ENCODE results near the gene F12.
A peak's percentile ranks its signal among the peaks of the same experiment; 100 is the strongest.

F12 gene

DNA sequence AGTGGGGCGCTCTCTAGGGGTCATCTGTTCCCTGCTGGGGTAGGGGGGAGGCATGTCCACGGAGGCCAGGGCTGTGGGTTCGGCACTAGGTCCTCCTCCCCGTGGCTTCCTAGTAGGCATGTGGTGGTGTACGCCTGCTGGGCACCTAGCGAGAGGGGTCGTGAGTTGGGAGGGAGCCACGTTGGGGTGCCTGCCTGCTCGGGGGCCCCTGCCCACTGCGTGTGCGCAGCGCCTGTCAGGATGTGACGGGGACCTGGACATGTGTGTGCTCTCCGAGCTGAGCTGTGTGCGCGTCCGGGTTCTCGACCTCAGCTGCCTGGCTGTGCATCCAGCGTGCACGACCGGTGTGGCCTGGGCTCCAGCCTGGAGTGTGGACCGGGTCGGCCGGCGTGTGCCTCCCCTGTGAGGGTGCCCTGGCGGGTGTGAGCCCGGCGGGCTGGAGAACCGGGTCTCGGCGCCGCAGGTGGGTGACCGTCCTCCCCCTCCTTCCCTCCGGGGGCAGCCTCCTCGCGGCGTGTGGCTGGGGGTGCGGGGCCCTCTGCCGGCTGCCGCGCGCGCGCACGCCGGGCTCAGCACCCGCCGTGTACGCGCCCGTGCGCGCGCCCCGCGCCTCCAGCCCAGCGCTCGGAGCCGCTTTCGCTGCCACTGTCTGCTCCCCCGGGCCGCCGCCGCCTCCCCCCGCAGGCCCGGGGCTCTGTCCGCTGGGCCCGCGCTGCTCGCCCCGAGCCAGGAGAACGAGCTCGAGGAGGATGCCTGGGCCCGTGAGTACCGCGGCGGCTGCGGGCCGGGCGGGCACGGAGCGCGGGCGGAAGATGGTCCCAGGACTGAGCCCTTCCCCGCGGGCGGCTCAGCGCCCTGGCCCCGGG is 37.1 kb upstream of the F12 start, which contains the start of gene PRR7:
Gene PRR7 (plus strand): TSS at position 615 of the 866 bp plus-strand sequence. CDS start 8,254 bp downstream, outside the sequence.
- peak; percentile 74 for DNase-seq

DNA sequence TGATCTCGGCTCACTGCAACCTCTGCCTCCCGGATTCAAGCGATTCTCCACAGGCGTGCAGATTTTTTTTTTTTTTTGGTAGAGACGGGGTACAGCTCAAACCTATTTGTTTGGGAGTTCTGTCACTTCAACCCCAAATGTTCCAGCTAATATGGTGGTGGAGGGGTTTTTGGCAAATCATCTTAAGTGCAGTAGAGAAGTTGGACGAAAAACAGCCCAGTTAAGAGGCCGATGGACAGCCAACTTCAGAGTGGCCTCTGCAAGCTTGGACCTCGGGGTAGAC is 36.5 kb upstream of the F12 start:
- no peak for DNase-seq

DNA sequence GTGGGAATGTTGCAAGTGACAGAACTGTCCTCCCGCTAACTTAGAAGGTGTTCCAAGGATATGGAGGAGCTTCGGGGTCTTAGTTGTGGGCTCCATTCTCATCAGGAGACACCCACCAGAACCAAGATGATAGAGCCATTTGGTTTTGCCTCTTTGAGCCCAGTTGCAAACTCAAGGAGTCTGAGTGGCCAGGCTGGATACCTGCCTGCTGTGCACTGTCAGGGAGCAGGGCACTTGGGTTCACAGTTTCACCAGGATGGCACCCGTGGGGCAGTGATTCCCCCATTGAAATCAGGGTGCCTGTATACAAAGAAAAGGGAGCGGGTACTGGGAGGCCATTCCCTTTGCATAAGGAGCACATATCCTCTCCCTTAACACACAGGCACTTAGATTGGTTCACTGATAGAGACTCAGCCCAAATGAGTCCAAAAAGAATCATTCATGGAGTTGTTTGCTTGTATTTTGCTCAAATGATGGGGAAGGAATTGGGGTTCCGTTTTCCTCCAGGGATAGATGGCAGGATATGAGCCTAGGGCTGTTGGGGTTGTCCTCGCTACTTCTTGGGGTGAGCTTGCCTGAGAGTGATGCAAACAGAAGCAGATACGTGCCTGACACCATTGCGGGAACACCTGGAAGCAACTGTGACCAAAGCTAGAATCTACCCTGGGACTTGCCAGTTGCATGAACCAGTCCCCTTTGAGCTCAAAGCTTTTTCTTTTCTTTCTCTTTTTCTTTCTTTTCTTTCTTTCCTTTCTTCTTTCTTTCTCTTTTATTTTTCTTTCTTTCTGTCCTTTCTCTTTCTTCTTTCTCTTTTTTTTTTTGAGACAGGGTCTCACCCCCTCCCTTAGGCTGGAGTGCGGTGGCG is 35.9 kb upstream of the F12 start:
- no peak for DNase-seq

DNA sequence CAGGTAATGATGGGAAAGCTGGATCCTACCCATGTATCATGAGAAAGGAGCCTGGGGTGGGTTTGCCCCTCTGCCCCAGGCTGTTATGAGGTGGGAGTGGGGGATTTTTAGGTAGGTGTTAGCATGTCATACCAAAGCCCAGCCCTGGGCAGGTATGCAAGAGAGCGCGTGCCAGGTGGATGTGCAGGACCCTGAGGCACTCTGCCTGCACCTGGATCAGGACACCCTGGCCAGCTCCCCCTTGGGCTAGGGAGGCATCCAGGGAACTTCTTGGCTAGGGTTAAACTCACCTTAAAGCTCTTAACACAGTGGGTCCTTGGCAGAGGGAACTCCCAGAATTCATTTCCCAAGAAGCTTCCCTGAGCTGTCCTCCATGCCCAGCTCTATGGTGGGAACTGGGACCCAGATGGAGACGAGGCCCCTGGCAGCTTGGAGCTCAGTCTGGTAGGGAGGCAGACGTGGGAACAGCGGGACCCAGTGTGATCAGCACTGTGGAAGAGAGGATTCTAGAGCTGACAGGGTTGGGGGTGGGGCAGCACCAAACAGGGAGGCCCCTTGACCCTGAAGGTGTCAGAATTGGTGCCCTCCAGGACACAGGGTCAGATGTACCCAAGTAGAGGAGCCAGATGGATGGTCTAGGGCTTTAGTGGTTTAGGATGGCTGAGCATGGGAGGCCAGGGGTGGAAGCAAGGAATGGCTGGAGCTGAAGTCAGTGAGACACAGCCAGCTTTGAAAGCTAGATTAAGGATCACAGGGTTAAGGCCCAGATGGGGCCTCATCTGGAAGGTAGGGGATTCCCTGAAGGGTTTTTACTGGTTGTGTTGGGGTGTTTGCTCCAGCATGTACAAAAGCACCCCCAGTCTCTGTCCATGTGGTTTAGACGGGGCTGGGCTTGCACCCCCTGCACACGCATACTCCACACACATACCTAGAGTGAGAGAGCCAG is 35.0 kb upstream of the F12 start:
- DNase-seq, result no peak

DNA sequence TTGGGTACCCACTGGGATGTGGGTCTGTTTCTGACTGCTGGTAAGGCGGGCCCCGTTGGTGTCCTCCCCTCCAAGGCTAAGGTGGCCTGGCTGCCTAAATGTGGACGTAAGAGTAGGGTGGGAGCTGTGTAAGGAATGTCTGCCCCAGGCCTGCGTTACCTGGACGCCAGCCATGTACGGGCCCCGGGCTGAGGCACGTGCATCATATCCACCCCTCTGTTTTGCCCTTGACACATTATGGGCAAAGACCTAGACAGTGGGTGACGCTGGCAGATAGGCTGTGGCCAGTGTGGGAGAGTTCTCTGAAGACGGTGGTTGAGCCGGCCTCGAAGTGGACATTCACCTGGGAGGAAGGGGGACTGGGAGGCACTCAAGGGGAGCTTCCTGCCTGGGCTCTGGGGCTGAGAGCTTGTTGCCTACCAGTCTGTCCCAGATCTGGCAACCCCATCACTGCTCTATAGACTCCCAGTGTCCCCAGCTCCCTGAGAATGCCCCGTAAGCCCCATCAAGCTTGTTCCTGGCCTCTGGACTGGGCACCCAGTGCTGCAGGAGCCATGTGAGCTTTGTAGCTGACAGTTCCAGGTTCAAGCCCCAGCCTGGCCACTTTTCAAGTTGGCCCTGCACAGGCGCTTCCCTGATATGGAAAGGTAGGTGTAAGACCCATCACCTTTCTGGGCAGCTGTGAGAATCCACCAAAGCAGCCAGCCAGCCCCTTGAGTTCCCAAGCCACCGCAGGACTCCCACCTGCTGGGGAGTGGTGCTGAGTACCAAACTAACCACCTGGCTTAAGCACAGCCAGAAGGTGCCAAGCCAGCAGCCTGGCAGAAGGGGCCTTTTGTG is 34.0 kb upstream of the F12 start:
- no peak for DNase-seq

DNA sequence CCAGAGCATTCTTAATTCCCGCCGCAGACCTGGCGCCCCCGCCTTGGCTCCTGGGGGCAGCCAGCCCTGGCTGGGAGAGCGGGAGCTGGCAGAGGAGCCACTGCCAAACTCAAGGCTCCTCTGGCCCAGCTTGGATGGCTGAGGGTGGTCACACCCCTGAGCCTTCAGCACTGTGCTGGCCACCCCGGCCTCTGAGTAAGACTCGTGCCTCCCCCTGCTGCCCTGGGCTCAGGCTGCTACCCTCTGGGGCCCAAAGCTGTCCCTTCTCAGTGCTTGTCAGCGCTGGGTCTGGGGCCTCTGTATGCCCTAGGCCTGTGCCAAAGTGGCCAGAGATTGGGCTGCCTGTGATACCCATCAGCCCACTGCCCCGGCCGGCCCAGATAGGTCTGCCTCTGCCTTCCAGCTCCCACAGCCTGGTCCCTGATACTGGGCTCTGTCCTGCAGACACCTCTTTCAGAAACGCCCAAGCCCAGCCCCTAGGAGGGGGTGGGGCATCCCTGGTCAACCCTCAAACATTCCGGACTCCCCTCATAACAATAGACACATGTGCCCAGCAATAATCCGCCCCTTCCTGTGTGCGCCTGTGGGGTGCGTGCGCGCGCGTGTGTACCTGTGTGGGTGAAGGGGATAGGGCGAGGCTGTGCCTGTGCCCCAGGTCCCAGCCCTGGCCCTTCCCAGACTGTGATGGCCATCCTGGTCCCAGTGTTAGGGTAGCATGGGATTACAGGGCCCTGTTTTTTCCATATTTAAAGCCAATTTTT is 32.9 kb upstream of the F12 start:
- no peak for DNase-seq

DNA sequence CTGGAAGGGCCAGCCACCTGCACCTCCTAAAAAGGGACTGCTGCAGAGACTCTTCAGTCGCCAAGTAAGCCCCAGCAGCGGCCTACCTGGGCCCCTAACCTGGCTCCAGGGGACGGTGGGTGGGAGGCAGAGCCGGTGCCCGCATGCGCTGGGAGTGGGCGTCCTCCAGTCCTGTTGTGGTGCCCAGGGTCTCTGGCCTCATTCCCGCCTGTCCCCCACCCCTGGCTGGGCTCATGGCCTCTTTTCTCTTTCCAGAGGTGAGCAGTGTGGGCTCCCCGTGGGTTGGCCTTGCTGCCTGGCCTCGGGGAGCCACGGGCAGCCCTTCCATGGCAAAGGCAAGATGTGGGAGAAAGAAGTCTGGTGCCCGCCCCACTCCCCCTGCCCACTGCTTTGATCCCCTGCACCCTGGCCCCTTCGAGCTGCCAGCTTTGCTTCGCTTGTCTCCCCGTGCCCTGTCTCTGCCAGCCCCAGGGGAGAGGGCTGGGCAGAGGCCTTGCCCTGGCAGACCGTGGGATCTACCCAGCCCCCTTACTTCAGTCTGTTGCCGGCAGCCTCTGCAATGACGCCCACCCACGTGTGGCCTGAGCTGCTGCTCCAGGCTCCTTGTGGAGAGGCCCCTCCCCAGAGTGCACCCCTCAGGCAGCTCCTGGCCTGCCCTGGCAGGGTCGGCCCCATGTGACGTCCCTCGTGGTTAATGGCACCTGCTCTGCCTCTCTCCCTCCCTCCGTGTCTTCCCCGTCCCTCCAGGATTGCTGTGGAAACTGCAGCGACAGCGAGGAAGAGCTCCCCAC is 31.8 kb upstream of the F12 start:
- DNase-seq, result no peak

DNA sequence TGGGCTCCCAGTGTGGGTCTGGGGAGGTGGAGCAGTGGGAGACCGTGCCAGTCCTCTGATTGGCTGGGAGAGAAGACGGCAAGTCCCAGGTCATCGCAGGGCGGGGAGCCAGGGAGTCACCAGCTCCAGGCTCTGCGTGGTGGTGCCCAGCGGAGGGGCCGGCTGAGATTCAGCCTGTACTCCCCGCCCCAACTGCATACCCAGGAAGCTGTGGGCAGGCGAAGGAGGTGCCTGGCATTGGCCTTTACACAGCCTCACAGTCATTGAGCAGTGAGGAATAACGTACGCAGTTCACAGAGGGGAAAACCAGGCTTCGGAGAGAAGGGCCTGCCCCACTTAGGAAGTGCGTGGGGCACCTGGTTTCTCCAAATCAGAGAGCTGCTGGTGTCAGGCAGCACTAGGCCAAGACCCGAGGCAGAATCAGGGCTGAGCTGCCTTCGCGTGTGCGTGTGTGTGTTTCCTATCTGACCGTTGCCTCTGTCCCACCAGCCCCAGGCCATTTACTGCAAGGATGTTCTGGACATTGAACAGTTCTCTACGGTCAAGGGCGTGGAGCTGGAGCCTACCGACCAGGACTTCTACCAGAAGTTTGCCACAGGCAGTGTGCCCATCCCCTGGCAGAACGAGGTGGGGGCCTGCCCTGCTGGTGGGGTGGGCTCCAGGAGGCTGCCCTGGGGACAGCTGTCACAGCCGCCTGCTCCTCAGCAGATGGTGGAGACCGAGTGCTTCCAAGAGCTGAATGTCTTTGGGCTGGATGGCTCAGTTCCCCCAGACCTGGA is 31.0 kb upstream of the F12 start:
- DNase-seq, result peak; percentile 34

DNA sequence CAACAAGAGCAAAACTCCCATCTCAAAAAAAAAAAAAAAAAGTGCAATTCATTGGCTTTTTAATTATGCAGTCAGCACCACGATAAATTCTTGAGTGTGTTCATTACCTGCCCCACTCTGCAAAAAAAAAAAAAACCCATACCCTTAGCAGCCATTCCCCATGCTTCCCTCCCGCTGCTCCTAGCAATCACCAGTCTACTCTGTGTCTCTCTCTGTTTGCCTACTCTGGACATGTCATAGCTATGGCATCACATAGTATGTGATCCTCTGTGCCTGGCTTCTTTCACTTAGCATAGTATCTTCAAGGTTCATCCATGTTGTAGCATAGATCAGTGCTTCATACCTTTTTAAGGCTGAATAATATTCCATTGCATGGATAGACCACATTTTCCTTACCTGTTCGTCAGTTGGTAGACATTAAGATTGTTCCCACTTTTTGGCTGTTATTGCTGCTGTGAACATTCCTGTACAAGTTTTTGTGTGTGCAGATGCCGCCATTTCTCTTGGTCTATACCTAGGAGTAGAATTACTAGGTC is 30.2 kb upstream of the F12 start:
- DNase-seq, result no peak

DNA sequence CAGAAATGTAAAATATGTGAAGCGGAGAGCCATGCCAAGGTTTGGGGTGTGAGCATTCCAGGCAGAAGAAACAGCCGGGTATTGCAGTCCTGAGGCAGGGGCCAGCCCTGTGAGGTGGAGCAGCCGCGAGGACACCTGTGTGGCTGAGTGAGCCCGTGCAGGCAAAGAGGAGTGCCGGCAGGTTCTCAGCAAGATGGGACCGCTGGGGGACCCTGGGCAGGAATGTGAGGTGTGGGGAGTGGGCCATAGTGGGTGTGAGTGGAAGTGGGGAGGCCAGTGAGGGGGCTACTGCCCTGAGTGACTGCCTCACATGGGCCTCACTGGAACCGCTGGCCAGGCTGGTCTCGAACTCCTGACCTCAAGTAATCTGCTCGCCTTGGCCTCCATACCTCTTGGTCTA is 29.1 kb upstream of the F12 start:
- no peak for DNase-seq

DNA sequence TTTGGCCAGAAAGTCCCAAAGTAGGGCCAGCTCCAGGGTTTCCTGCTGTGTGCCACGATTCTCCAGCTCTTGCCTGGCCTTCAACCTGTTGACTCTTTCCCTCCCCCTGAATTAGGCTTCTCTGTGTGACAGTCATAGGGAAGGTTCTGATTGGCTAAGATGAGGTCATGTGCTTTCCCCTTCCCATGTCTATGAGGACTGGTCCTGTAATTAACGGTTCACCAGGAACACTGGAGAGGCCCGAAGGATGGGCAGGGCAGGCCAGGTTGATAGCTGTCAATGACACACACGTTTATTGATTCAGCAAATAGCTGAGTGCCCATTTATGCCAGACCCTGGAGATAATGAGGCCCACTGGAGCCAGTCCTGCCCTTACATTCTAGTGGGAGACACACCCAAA is 28.3 kb upstream of the F12 start:
- no peak for DNase-seq

DNA sequence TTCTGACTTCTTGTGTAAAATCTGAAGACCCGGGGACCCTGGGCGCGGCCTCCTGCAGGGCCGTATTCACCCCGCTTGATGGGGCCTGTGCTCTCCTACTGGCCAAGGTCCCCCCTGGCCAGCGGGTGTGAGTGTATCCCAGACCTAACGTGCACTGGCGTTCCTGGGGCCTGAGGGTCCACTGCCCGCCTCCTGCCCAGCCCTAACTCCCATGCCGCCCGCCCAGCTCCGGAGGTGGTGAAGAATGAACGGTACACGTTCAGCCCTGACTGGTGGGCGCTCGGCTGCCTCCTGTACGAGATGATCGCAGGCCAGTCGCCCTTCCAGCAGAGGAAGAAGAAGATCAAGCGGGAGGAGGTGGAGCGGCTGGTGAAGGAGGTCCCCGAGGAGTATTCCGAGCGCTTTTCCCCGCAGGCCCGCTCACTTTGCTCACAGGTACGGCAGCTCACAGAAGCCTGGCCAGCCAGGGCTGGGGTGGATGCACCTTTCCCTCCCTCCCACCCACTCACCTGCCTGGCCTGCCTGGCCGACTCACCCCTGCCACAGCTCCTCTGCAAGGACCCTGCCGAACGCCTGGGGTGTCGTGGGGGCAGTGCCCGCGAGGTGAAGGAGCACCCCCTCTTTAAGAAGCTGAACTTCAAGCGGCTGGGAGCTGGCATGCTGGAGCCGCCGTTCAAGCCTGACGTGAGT is 26.6 kb upstream of the F12 start:
- no peak for DNase-seq

DNA sequence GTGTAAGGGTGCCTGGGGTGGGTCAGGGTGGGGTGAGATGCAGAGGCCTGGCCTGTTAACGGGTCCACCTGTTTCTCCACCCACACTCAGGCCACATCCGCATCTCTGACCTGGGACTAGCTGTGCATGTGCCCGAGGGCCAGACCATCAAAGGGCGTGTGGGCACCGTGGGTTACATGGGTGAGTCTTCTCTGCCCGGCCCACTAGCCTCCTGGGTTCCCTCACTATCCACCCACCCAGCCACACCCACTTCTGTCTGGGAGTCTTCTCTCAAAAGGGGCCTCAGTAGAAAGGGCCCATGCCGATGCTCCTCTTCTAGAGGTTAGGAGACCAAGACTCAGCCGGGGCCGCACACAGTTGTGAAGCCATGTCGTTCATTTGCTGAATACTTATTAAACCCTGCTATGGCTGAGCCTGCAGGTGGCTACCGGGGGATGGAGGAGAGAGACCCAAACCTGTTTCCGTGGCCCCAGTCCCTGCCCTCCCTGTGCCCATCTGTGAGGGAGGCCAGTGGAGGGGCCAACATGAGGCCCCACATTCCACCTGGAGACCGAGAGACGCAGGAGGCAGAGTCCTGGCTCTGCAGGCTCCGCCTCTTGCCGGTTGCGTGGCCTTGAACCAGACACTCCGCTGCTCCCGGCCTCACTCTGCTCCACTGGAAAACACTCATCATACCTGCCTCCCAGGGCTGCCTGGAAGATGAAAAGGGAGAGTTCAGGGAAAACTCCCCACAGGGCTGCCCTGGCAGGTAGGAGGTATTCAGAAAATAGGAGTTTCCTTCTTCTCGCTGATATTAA is 25.8 kb upstream of the F12 start:
- DNase-seq, result no peak

DNA sequence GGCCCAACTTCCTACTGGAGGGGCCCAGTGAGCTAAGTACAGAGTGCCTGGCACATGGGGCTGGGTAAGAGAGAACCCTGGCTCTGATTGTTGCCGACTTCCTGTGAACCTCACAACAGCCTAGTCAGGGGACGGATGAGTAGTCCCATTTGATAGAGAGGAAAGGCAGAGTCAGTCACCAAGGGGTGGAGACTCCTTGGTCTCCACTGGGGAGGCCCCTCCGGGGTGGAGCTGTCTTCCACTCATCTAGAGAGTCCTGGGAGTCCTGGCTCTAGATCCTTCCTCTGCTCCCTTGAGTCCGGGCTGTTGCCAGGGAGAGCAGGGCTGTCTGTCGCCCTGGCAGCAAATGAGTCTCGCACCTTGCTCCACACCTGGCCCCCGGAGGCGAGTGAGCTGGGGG is 25.1 kb upstream of the F12 start:
- DNase-seq, result peak; percentile 42

DNA sequence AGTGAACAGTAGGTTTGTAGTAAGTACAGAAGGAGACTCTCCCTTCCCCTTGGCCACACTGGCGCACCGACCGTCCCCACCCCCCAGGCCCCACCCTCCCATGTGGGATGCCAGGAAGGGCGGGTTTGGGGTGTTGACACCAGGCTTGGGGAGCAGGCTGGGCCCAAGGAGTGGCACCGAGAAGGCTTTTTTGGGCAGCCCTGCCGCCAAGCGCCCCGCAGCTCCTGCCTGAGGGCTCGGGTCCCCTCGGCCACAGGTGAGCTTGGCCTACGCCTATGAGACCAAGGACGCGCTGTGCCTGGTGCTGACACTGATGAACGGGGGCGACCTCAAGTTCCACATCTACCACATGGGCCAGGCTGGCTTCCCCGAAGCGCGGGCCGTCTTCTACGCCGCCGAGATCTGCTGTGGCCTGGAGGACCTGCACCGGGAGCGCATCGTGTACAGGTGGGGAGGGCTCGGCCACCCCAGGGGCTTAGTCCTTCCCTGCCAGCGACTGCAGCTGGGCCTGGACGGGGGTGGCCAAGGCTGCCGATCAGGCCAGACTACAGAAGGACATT is 24.4 kb upstream of the F12 start:
- DNase-seq, result no peak

DNA sequence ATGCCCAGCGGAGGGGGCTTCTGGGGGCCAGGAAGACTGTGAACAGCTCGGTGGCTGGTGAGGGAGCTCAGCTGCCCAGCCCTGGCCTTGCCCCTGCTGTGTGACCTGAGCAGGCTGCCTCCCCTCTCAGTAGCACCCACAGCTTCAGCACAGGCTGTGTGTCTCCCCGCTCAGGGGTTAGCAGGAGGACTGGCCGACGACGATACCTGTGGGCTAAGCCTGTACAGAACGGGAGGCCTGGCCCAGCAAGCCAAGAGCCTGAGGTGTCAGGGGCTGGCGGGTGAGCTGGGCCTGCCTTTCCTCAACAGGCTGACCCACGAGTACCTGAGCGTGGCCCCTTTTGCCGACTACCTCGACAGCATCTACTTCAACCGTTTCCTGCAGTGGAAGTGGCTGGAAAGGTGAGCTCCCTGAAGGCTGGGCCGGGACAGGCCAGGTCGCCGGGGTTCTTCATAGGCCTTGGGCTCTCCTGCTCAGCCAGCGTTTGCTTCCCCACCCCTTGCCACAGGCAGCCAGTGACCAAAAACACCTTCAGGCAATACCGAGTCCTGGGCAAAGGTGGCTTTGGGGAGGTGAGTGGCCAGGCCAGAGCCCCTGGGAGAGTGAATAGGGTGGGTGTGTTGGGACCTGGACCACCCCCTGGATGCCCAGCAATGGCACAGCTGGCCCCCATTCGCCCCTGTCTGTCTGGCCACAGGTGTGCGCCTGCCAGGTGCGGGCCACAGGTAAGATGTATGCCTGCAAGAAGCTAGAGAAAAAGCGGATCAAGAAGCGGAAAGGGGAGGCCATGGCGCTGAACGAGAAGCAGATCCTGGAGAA is 23.7 kb upstream of the F12 start:
- no peak for DNase-seq
